Endothelial cell of umbilical vein (primary cell): Measurements from ENCODE around the gene ARHGAP21. TPM values are rescaled to one million over a fixed set of nuclear protein-coding genes. Genes with fewer than 3 reads are reported as not detected.

Experiments
- BruUV-seq: library from RNA; stranded (reverse); fragments of 400-500 nt; replicated peaks from 2 replicates; lab custom pipeline; 2021; lab: Mats Ljungman, UMichigan
- CTCF ChIA-PET: fragments of 300-600, 350-600 bp; sonication (Branson Sonifier 250); formaldehyde crosslinking; loops from one replicate; lab custom pipeline; 2021; ENCODE audit warnings: antibody characterized with exemption, inconsistent platforms; lab: Charles Lee
- POLR2A ChIA-PET: fragments of 300-600, 350-600 bp; sonication (Branson Sonifier 250); formaldehyde crosslinking; loops from one replicate; lab custom pipeline; 2021; ENCODE audit warnings: antibody characterized with exemption, inconsistent platforms; lab: Charles Lee
- DNase-seq: peaks from one replicate; pipeline ENCODE4 v3.0.0-alpha.2; 2011; ENCODE audit warnings: low read depth, low spot score
- FAIRE-seq: peaks from 2 replicates; lab custom pipeline; 2011; peaks lifted over from hg19 to GRCh38; lab: Jason Lieb, UNC
- H2AFZ ChIP-seq: 2 replicates; pipeline ENCODE4 v1.6.0; 2012; ENCODE audit warnings: low read depth, low read length, control low read depth, inconsistent platforms
- H3K27ac ChIP-seq: 2 replicates; pipeline ENCODE4 v1.5.1; 2011; ENCODE audit warnings: low read depth, mild to moderate bottlenecking, control low read depth, low read length, moderate library complexity; ENCODE audit not compliant: insufficient read depth
- H3K27me3 ChIP-seq, 2 experiments: 2 replicates each; pipeline versions ENCODE4 v1.6.0 to v1.6.1; 2011; ENCODE audit warnings: low read length in 2 of 2, mixed read lengths in 1 of 2; ENCODE audit not compliant: control insufficient read depth in 2 of 2, insufficient read depth in 2 of 2
- H3K36me3 ChIP-seq, 2 experiments: 2 replicates in 1 of 2; 3 replicates in 1 of 2; pipeline ENCODE4 v1.5.1; 2011; ENCODE audit warnings: low read length in 2 of 2, mild to moderate bottlenecking in 1 of 2, moderate library complexity in 1 of 2; ENCODE audit not compliant: control insufficient read depth in 2 of 2, insufficient read depth in 2 of 2; ENCODE audit errors: extremely low read depth in 1 of 2
- H3K4me1 ChIP-seq: 3 replicates; pipeline ENCODE4 v1.5.1; 2011; ENCODE audit warnings: mild to moderate bottlenecking, low read length; ENCODE audit not compliant: control insufficient read depth, insufficient read depth; ENCODE audit errors: extremely low read depth
- H3K4me2 ChIP-seq: 2 replicates; pipeline ENCODE4 v1.6.1; 2011; ENCODE audit warnings: low read length, control low read depth, mixed read lengths; ENCODE audit not compliant: insufficient read depth
- H3K4me3 ChIP-seq, 3 experiments: fragments of 200-600 bp in 1 of 3; sonication (generic), shearing (Covaris generic) in 1 of 3; replicated peaks in 1 of 3; 2 replicates each; pipeline ENCODE4 v1.5.1; 2011 to 2016; ENCODE audit warnings: control low read depth in 3 of 3, low read length in 3 of 3, mild to moderate bottlenecking in 2 of 3, inconsistent platforms in 1 of 3, low read depth in 1 of 3, moderate library complexity in 1 of 3; ENCODE audit not compliant: insufficient read depth in 1 of 3
- H3K79me2 ChIP-seq: 2 replicates; pipeline ENCODE4 v1.6.0; 2012; ENCODE audit warnings: low read length, inconsistent platforms; ENCODE audit not compliant: control insufficient read depth, insufficient read depth
- H3K9ac ChIP-seq: replicated peaks from 2 replicates; pipeline ENCODE3; 2011; ENCODE audit warnings: low read length, control low read depth; ENCODE audit not compliant: insufficient read depth; ENCODE audit errors: extremely low read depth
- H3K9me1 ChIP-seq: replicated peaks from 3 replicates; pipeline ENCODE4 v1.6.0; 2011; ENCODE audit warnings: mild to moderate bottlenecking, low read length; ENCODE audit not compliant: control insufficient read depth, insufficient read depth; ENCODE audit errors: extremely low read depth
- H3K9me3 ChIP-seq: replicated peaks from 2 replicates; pipeline ENCODE4 v1.5.1; 2012; ENCODE audit warnings: low read length, inconsistent platforms; ENCODE audit not compliant: control insufficient read depth, insufficient read depth
- H4K20me1 ChIP-seq: replicated peaks from 2 replicates; pipeline ENCODE3; 2011; ENCODE audit warnings: mild to moderate bottlenecking, low read length; ENCODE audit not compliant: control insufficient read depth, insufficient read depth; ENCODE audit errors: extremely low read depth
- CTCF ChIP-seq, 2 donors: IDR thresholded peaks; 1 replicate in 1 of 2; 2 replicates in 1 of 2; pipeline ENCODE4 v1.5.1; 2011; ENCODE audit warnings: low read length in 2 of 2, mild to moderate bottlenecking in 2 of 2, moderate library complexity in 2 of 2, control low read depth in 1 of 2, inconsistent platforms in 1 of 2, low read depth in 1 of 2; ENCODE audit not compliant: insufficient read depth in 1 of 2; ENCODE audit errors: extremely low read depth in 1 of 2
- GATA2 ChIP-seq: IDR thresholded peaks from 2 replicates; pipeline ENCODE4 v1.7.0; 2011; ENCODE audit warnings: low read depth, mild to moderate bottlenecking, moderate library complexity, mixed read lengths, low read length; ENCODE audit not compliant: insufficient read length, insufficient read depth
- MAX ChIP-seq: IDR thresholded peaks from 2 replicates; pipeline ENCODE4 v1.6.1; 2011; ENCODE audit not compliant: insufficient read depth, insufficient read length
- MYC ChIP-seq: IDR thresholded peaks from one replicate; pipeline ENCODE4 v1.6.1; 2011; ENCODE audit warnings: mild to moderate bottlenecking, low read depth, low read length
- POLR2A ChIP-seq: IDR thresholded peaks from 2 replicates; pipeline ENCODE4 v1.6.1; 2012; ENCODE audit warnings: low read depth, mild to moderate bottlenecking, control low read depth, low read length
- POLR2AphosphoS5 ChIP-seq: IDR thresholded peaks from 2 replicates; pipeline ENCODE4 v1.6.1; 2012; ENCODE audit warnings: low read depth, mild to moderate bottlenecking, control low read depth, low read length, moderate library complexity; ENCODE audit not compliant: insufficient read depth
- dilution Hi-C: fragments of 300-500 bp; cut with MboI; formaldehyde crosslinking; loops from one replicate; pipeline ENCODE4 v1.15.0; 2019; ENCODE audit warnings: low sequenced_read_pairs; ENCODE audit not compliant: extremely low pct_ligation_motif_present
- intact Hi-C: fragments of 100-400 bp; cut with micrococcal nuclease; formaldehyde crosslinking; loops from one replicate; pipeline ENCODE4 v1.10.0; 2022
- polyA plus RNA-seq, 4 experiments: library from polyadenylated mRNA; depleted of rRNA in 3 of 4; stranded (reverse) in 3 of 4; unstranded in 1 of 4; fragments of >200 nt; gene quantifications; 2 replicates each; pipeline versions ENCODE4 v1.2.1 to v1.2.3, GENCODE V29; 2011 to 2012; ENCODE audit warnings: missing spikeins in 1 of 4
- total RNA-seq: library from RNA; stranded (reverse); gene quantifications from 2 replicates; pipeline ENCODE4 v1.2.3, GENCODE V29; 2021

Gene ARHGAP21
- total and polyA plus RNA-seq, 2 donors (not counting 3 experiments of a cell fraction or from before 2014, with no cell fraction given) = 29.5 to 97.8 TPM

GRCh38 chr10:24713086-24713485 is 10.6 kb downstream of the ARHGAP21 start:
- H3K36me3 ChIP-seq = no peaks in the 10 kb centered on the region
- peaks cover 10% of the 10 kb centered on the region for H3K4me1 ChIP-seq
- no peaks in the 10 kb centered on the region for H3K27me3 ChIP-seq
- BruUV-seq = no TSS peak
- no peaks in the 10 kb centered on the region for H3K9me1 ChIP-seq
- H2AFZ ChIP-seq = no peak overlapping the region
- H3K9ac ChIP-seq = no peak overlapping the region
- DNase-seq (no peak), FAIRE-seq (no peak)
- intact Hi-C loops = no loop called here
- POLR2A ChIA-PET = no interaction called here
- peaks cover 9% of the 10 kb centered on the region for H4K20me1 ChIP-seq
- H3K4me3 ChIP-seq = no peak overlapping the region
- H3K9me3 ChIP-seq = no peaks in the 10 kb centered on the region
- no peak overlapping the region for H3K4me2 ChIP-seq
- TF ChIP-seq MYC = no peak
- TF ChIP-seq CTCF (IDR thresholded peaks at IDR 0.05; ENCODE audit: extremely low read depth in 1 of 2, insufficient read depth in 1 of 2, low read depth in 1 of 2, low read length in 2 of 2) = no peak
- no peak for TF ChIP-seq POLR2A
- TF ChIP-seq POLR2AphosphoS5 = no peak
- TF ChIP-seq MAX = no peak
- no peak for TF ChIP-seq GATA2
- no peak overlapping the region for H3K27ac ChIP-seq
- dilution Hi-C loops = no loop called here
- H3K79me2 ChIP-seq = peaks cover 98% of the 10 kb centered on the region
- CTCF ChIA-PET = interaction anchor here (1.0 kb wide), 1 partner anchor 11 kb away, joined by 3 read pairs; the partner anchor contains the start of gene ARHGAP21
